GM18858 (cell line): ENCODE data around the gene BCAS3.
"Not testable (repeated sequence)": the region's sequence is repeated elsewhere in the genome, so short reads cannot be mapped to it uniquely, and the experiment has no call there.

Source experiments
- ATAC-seq: cut with Tn5 transposase; IDR thresholded peaks from one replicate; pipeline ENCODE4 v1.9.1; 2021; ENCODE audit not compliant: unreplicated experiment

The BCAS3 gene

GRCh38 chr17:61427567-61427966 is 749.9 kb downstream of the BCAS3 start:
- no peak for ATAC-seq

- ATAC-seq: no peak
These were observed 751.6 kb downstream of the BCAS3 start for GRCh38 chr17:61429274-61429673.

GRCh38 chr17:61429831-61430230 is 752.2 kb downstream of the BCAS3 start:
- not testable (repeated sequence) for ATAC-seq

GRCh38 chr17:61431594-61432311 is 754.1 kb downstream of the BCAS3 start:
- no peak for ATAC-seq

GRCh38 chr17:61436273-61436672 is 758.6 kb downstream of the BCAS3 start:
- no peak for ATAC-seq

- ATAC-seq: no peak
These were observed 759.5 kb downstream of the BCAS3 start for GRCh38 chr17:61436995-61437704.

GRCh38 chr17:61440697-61441096 is 763.0 kb downstream of the BCAS3 start:
- no peak for ATAC-seq

- ATAC-seq: not testable (repeated sequence)
These were observed 763.9 kb downstream of the BCAS3 start for GRCh38 chr17:61441507-61441906.

- ATAC-seq: no peak
These were observed 764.6 kb downstream of the BCAS3 start for GRCh38 chr17:61442136-61442775.
